ENCODE data around the gene PLCB1.
A peak's percentile ranks its signal among the peaks of the same experiment; 100 is the strongest.

The PLCB1 gene

GRCh38 chr20:8865636-8866035 is 733.6 kb downstream of the PLCB1 start:
- TF ChIP-seq CTCF (IDR thresholded peaks at IDR 0.05), result no peak
- intact Hi-C loops (cut with DNase I; ENCODE audit: low total_unique reads), result no loop called here
- DNase-seq, result no peak

GRCh38 chr20:8867038-8867740 is 735.1 kb downstream of the PLCB1 start:
- intact Hi-C loops (cut with DNase I; ENCODE audit: low total_unique reads), result no loop called here
- Histone ChIP-seq H3K4me1 (peaks cover 0 to 18% (median 0%) of the 10 kb centered on the region in 4 donors), H3K36me3 (no peaks in the 10 kb centered on the region), H3K27me3 (no peaks in the 10 kb centered on the region), H3K27ac (peak overlapping the region in 1 of 2 donors; percentile 4), H3K9me3 (no peaks in the 10 kb centered on the region), H3K4me3 (no peak overlapping the region)
- TF ChIP-seq CTCF (IDR thresholded peaks at IDR 0.05), result no peak
- DNase-seq, result no peak

More at GRCh38 chr20:8865636-8866035, 733.6 kb downstream of the PLCB1 start:
- H3K36me3 ChIP-seq, result no peaks in the 10 kb centered on the region
- H3K9me3 ChIP-seq, result no peaks in the 10 kb centered on the region
- H3K27ac ChIP-seq, result no peak overlapping the region
- no peak overlapping the region for H3K4me3 ChIP-seq
- H3K27me3 ChIP-seq, result no peaks in the 10 kb centered on the region
- peaks cover 0 to 18% (median 0%) of the 10 kb centered on the region in 4 donors for H3K4me1 ChIP-seq

- peaks cover 0 to 18% (median 0%) of the 10 kb centered on the region in 4 donors for H3K4me1 ChIP-seq
- intact Hi-C loops (cut with DNase I; ENCODE audit: low total_unique reads), result no loop called here
- no peaks in the 10 kb centered on the region for H3K27me3 ChIP-seq
- no peak for DNase-seq
- no peak overlapping the region for H3K4me3 ChIP-seq
- H3K9me3 ChIP-seq, result no peaks in the 10 kb centered on the region
- TF ChIP-seq CTCF (IDR thresholded peaks at IDR 0.05), result no peak
- no peaks in the 10 kb centered on the region for H3K36me3 ChIP-seq
- H3K27ac ChIP-seq, result no peak overlapping the region
These were observed 738.6 kb downstream of the PLCB1 start for GRCh38 chr20:8870652-8871051.

GRCh38 chr20:8874437-8874836 is 742.4 kb downstream of the PLCB1 start:
- Histone ChIP-seq H3K27ac (no peak overlapping the region), H3K4me1 (peaks cover 0 to 4% (median 0%) of the 10 kb centered on the region in 4 donors), H3K9me3 (no peaks in the 10 kb centered on the region), H3K36me3 (no peaks in the 10 kb centered on the region), H3K27me3 (no peaks in the 10 kb centered on the region), H3K4me3 (no peak overlapping the region)
- intact Hi-C loops (cut with DNase I; ENCODE audit: low total_unique reads), result no loop called here
- no peak for TF ChIP-seq CTCF (IDR thresholded peaks at IDR 0.05)
- DNase-seq, result no peak

GRCh38 chr20:8875586-8875985 is 743.5 kb downstream of the PLCB1 start:
- Histone ChIP-seq H3K27ac (no peak overlapping the region), H3K4me1 (no peaks in the 10 kb centered on the region), H3K36me3 (no peaks in the 10 kb centered on the region), H3K9me3 (no peaks in the 10 kb centered on the region), H3K27me3 (no peaks in the 10 kb centered on the region), H3K4me3 (no peak overlapping the region)
- no peak for DNase-seq
- intact Hi-C loops (cut with DNase I; ENCODE audit: low total_unique reads), result no loop called here
- no peak for TF ChIP-seq CTCF (IDR thresholded peaks at IDR 0.05)
